T-helper 1 cell treated with Interleukin-12 subunit alpha and Interleukin-12 subunit beta and Interleukin-4 antibody, amounts not matched to agents 30 μg/mL and 1 μg/mL, for 36 hours (primary cell): Measurements from ENCODE around the gene HDAC9.

Experiments
- H3K27ac Mint-ChIP-seq: one replicate; pipeline ENCODE4 v1.8.0; 2021; ENCODE audit warnings: mild to moderate bottlenecking, mixed read lengths
- H3K27me3 Mint-ChIP-seq: one replicate; pipeline ENCODE4 v1.8.0; 2021; ENCODE audit warnings: low read depth, mixed read lengths
- H3K36me3 Mint-ChIP-seq: one replicate; pipeline ENCODE4 v1.8.0; 2021; ENCODE audit warnings: low read depth, mixed read lengths
- H3K4me1 Mint-ChIP-seq: one replicate; pipeline ENCODE4 v1.8.0; 2021; ENCODE audit warnings: low read depth, mixed read lengths
- H3K4me3 Mint-ChIP-seq: one replicate; pipeline ENCODE4 v1.8.0; 2021; ENCODE audit warnings: mild to moderate bottlenecking, moderate library complexity, mixed read lengths
- H3K9me3 Mint-ChIP-seq: one replicate; pipeline ENCODE4 v1.8.0; 2021; ENCODE audit warnings: mixed read lengths

Gene HDAC9

DNA sequence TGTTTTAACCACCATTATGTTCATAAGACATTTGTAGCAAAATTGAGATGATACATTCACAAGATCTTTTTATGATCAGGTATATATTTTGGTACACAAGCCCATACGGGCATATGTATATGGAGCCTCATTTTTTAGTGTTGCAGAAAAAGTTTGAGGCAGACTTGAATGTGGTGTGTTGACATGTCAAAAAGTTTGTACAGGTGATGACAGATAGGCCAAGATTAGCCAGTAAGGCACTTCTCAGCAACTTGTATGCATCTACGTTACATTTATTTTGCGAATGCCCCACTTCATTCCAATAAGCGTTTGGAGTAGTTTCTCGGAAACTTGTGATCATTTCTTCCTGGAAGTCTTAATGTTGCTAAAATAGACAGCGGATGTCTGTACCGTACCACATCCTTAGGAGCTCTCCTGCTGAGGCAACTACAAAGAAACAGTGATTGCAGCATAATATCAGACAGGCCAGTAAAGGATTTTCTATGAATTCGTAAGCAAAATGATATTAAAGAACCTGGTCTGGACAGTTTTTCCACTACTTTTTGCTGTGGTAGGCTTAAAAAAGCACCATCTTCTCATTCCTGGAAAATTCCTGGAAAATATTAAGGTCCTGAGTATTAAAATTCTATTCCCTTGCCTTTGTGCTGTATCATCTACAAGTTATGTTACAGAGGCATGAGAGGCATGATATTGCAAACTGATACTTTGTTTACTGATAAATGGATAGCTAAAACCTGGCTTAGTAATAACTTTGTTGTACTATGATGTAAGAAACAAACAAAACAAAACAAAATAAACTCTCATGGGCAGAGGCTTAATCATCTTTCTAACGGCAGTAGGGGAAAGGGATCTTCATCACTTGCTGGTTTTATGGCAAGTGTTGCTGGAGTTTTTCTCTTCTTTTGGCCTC is 153.6 kb downstream of the HDAC9 start:
- H3K36me3 Mint-ChIP-seq = no peaks in the 10 kb centered on the region
- H3K4me3 Mint-ChIP-seq = no peak overlapping the region
- no peaks in the 10 kb centered on the region for H3K27me3 Mint-ChIP-seq
- no peaks in the 10 kb centered on the region for H3K4me1 Mint-ChIP-seq
- H3K27ac Mint-ChIP-seq = peak overlapping the region; percentile 36
- H3K9me3 Mint-ChIP-seq = peaks cover 3% of the 10 kb centered on the region

DNA sequence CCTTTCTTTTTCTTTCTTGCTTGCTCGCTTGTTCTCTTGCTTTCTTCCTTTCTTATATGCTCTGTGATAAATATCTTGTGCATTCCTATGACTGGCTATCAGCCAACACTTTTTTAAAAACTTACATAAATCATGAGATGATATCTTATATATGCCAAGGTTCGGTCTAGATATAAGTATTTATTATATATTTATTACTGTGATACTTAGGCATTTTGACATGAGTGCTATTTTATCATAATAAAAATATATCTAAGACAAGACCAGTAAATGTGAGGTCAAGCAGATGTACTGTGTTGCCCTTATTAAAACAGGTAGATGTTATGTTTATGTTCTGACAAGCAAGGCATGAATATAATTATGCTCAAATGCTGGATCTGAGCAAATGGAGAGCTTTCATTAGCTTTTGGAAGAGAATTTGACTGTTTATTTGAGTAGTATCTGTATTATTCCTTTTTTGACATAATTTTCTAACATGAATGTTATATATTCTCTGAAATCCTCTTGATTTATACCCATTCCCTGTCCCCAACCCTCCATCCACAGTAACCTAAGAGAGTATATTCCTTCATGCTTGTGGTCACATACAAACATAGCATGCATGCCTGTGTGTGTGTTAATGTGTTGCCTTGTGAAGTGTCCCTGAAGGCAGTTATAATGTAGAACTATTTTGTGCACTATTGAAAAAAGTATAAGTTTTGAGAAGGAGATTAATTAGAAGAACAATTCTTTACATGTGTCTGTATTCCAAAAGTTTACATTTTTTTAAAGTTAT is 158.0 kb downstream of the HDAC9 start:
- Mint-ChIP-seq H3K27ac (no peak overlapping the region), H3K36me3 (no peaks in the 10 kb centered on the region), H3K4me3 (no peak overlapping the region), H3K4me1 (no peaks in the 10 kb centered on the region), H3K9me3 (peaks cover 2% of the 10 kb centered on the region), H3K27me3 (peaks cover 3% of the 10 kb centered on the region)

DNA sequence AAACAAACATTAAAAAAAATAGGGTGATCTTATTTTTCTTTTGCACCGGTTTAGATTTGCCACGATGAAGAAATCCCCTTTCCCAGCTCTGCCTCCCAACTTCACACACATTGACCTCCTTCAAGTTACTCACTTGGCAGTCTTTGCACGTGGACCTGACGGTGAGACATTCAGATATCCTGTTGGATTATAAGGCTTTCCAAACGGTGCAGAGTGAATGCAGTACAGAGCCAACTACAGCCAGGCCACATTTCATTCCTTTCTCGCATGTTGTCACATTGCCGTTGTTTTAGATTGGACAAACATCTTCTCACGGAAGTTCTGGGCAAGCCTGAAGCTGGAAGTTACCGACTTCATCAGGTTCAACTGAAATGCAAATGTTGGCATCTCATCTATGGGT is 159.2 kb downstream of the HDAC9 start:
- H3K4me1 Mint-ChIP-seq = no peaks in the 10 kb centered on the region
- no peaks in the 10 kb centered on the region for H3K36me3 Mint-ChIP-seq
- H3K9me3 Mint-ChIP-seq = peaks cover 2% of the 10 kb centered on the region
- no peak overlapping the region for H3K27ac Mint-ChIP-seq
- H3K4me3 Mint-ChIP-seq = no peak overlapping the region
- peaks cover 3% of the 10 kb centered on the region for H3K27me3 Mint-ChIP-seq

DNA sequence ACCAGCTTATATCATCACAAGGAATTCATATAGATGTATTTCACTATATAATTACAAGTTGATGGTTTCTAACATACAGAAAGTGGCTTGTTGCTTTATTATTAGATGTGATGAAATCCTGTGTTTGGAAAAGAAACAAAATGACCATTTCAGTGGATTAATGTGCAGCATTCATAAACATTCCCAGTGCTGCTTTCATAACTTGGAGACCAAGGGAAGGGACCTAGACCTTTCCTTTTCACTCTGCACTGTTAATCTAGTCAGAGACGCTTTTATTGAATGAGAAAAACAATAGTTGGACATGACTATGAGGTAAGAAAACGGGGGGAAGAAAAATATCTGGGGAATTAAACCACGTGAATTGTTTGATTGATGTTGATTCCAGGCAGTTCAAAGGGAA is 160.0 kb downstream of the HDAC9 start:
- no peaks in the 10 kb centered on the region for H3K4me1 Mint-ChIP-seq
- peaks cover 2% of the 10 kb centered on the region for H3K9me3 Mint-ChIP-seq
- no peak overlapping the region for H3K27ac Mint-ChIP-seq
- H3K4me3 Mint-ChIP-seq = no peak overlapping the region
- no peaks in the 10 kb centered on the region for H3K36me3 Mint-ChIP-seq
- H3K27me3 Mint-ChIP-seq = peaks cover 3% of the 10 kb centered on the region

DNA sequence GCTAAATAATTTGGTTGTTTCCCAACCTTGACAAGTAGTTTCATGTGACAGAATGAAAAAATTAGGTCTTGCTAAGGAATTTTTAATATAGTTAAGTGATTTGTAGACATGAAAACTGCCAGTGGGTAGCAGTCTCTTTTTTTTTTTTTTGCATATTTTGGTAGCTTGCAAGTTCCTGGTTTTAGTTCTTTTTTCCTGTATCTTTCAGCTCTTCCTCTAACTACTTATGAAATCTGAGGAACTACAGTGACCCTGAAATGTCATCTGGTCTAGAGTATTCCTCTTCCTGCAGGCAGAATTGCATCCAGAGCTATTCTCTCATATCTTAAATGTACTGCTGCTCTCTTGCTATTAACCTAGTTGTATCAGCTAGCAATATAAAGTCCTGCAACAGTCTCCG is 160.4 kb downstream of the HDAC9 start:
- no peak overlapping the region for H3K4me3 Mint-ChIP-seq
- H3K27me3 Mint-ChIP-seq = peaks cover 3% of the 10 kb centered on the region
- H3K4me1 Mint-ChIP-seq = no peaks in the 10 kb centered on the region
- peaks cover 2% of the 10 kb centered on the region for H3K9me3 Mint-ChIP-seq
- H3K27ac Mint-ChIP-seq = no peak overlapping the region
- no peaks in the 10 kb centered on the region for H3K36me3 Mint-ChIP-seq

DNA sequence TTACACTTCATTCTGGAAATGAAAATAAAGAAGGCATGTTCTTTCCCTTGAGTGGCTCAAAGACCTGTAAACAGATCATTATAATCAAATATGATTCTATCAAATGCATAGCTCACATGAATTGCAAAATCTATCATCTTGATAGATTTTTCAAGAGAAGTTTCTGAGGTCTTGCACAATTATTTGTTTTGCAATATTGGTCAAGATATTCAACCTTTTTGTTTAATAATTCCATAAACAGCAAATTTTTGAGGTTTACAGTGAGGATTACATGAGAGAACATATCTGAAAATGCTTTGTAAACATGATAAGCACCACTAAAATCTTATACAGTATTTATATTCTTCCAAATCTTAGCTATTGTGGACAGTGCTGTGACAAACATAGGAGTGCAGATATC is 160.8 kb downstream of the HDAC9 start:
- H3K27me3 Mint-ChIP-seq = peaks cover 3% of the 10 kb centered on the region
- no peaks in the 10 kb centered on the region for H3K4me1 Mint-ChIP-seq
- no peak overlapping the region for H3K4me3 Mint-ChIP-seq
- peaks cover 2% of the 10 kb centered on the region for H3K9me3 Mint-ChIP-seq
- no peaks in the 10 kb centered on the region for H3K36me3 Mint-ChIP-seq
- H3K27ac Mint-ChIP-seq = no peak overlapping the region

DNA sequence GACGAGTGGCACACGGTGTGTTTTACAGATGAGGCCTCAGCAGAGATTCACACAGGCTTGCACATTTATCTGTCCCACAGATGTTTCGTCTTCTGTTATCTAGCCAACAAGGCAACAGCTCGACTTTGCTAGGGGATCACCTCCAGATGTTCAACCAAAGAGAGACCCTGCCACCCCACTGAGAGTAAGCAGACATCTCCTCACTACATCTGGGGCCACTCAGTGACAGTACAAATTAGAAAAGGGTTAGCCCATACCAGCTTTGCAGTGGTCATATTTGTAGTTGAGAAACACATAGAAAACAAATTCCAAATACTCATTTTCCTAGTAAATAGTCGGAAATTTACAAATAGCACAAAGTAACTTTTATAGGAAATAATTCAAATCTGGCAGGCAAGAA is 164.2 kb downstream of the HDAC9 start:
- Mint-ChIP-seq H3K27ac (no peak overlapping the region), H3K27me3 (peaks cover 3% of the 10 kb centered on the region), H3K4me1 (no peaks in the 10 kb centered on the region), H3K4me3 (no peak overlapping the region), H3K9me3 (peaks cover 2% of the 10 kb centered on the region), H3K36me3 (no peaks in the 10 kb centered on the region)

DNA sequence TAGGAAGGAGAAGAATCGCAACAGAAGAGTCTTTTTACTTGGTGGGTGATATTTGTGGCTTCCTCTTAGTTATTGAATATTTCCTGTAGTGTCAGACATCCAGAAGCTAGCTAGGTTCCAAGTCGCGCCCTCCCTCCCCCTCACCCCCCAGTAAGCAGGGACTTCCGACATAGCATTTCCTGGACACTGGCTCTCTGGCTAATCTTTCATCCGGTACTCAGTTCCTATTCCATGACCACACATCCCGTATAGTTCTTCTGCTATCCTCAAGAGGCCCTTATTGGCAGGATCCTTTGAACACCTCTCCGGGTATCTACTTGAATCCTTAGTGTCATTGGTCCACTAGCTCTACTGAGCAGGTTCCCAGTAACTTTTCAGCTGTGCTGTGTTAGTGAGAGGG is 167.8 kb downstream of the HDAC9 start:
- no peaks in the 10 kb centered on the region for H3K9me3 Mint-ChIP-seq
- no peak overlapping the region for H3K4me3 Mint-ChIP-seq
- H3K4me1 Mint-ChIP-seq = peaks cover 4% of the 10 kb centered on the region
- H3K27ac Mint-ChIP-seq = no peak overlapping the region
- H3K27me3 Mint-ChIP-seq = no peaks in the 10 kb centered on the region
- H3K36me3 Mint-ChIP-seq = no peaks in the 10 kb centered on the region

DNA sequence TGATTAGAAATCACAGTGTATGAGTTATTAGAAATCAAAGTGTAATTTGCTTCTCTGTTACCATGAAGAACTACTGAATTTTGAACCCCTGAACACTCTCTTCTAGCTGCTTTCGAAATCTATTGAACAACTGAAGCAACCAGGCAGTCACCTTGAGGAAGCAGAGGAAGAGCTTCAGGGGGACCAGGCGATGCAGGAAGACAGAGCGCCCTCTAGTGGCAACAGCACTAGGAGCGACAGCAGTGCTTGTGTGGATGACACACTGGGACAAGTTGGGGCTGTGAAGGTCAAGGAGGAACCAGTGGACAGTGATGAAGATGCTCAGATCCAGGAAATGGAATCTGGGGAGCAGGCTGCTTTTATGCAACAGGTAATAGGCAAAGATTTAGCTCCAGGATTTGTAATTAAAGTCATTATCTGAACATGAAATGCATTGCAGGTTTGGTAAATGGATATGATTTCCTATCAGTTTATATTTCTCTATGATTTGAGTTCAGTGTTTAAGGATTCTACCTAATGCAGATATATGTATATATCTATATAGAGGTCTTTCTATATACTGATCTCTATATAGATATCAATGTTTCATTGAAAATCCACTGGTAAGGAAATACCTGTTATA is 170.7 kb downstream of the HDAC9 start:
- no peaks in the 10 kb centered on the region for H3K27me3 Mint-ChIP-seq
- no peaks in the 10 kb centered on the region for H3K36me3 Mint-ChIP-seq
- H3K4me1 Mint-ChIP-seq = peaks cover 4% of the 10 kb centered on the region
- no peaks in the 10 kb centered on the region for H3K9me3 Mint-ChIP-seq
- no peak overlapping the region for H3K4me3 Mint-ChIP-seq
- H3K27ac Mint-ChIP-seq = no peak overlapping the region

DNA sequence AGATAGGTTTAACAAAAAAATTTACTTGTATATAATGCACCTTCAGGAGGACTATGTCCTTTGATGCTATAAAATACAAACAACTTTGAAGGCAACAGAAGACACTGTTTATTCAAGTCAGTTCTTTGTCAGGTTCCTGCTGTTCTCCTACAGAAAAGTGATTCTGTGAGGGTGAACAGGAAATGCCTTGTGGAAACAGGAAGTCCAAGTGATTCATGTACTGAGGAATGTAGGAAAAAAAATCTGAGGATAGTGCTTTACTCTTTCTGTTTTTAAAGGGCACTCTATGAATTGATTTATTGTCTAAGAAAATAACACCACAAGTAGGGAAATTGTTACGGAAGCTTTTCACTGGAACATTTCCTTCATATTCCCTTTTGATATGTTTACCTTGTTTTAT is 171.9 kb downstream of the HDAC9 start:
- H3K4me3 Mint-ChIP-seq = no peak overlapping the region
- no peaks in the 10 kb centered on the region for H3K9me3 Mint-ChIP-seq
- no peaks in the 10 kb centered on the region for H3K36me3 Mint-ChIP-seq
- H3K4me1 Mint-ChIP-seq = peaks cover 4% of the 10 kb centered on the region
- H3K27ac Mint-ChIP-seq = no peak overlapping the region
- no peaks in the 10 kb centered on the region for H3K27me3 Mint-ChIP-seq

DNA sequence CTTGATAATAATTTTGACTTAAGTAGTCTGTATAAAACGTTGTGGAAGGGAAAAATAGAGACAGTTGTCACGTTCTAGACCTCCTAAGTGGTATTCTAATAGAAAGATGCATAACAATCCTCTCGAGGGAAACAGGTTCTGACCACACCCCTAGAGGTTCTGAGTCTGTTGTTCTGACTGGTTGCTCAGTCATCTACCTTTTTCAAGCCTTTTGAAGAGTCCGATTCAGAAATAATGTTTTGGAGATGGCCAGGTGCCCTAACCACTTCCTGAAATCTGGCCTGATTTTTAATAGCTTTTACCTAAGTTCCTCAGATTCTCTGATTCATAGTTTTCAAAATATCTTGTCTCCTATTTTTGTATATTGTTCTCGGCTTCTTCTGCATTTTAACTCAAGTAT is 175.6 kb downstream of the HDAC9 start:
- Mint-ChIP-seq H3K9me3 (no peaks in the 10 kb centered on the region), H3K36me3 (no peaks in the 10 kb centered on the region), H3K27ac (no peak overlapping the region), H3K27me3 (no peaks in the 10 kb centered on the region), H3K4me1 (peaks cover 1% of the 10 kb centered on the region), H3K4me3 (no peak overlapping the region)

DNA sequence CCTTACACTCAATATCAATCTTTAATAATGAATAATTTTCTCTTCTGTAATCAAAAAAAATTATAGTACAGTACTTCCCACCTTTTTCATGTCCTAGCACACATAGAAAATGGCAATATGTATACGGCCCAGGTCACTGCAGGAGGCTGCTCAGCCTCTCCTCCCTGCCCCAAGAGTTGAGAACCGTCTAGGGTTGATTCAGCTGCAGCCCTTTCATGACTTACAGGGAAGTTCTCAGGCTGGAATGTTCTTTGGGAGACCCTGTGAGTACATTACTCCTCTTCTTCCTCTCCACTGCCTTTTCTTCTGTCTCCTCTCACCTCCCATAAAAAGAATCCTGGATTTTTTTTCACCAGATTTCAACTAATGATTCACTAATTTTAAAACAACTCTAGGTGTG is 180.0 kb downstream of the HDAC9 start:
- no peaks in the 10 kb centered on the region for H3K4me1 Mint-ChIP-seq
- H3K36me3 Mint-ChIP-seq = no peaks in the 10 kb centered on the region
- H3K27ac Mint-ChIP-seq = no peak overlapping the region
- no peaks in the 10 kb centered on the region for H3K9me3 Mint-ChIP-seq
- no peaks in the 10 kb centered on the region for H3K27me3 Mint-ChIP-seq
- H3K4me3 Mint-ChIP-seq = no peak overlapping the region

DNA sequence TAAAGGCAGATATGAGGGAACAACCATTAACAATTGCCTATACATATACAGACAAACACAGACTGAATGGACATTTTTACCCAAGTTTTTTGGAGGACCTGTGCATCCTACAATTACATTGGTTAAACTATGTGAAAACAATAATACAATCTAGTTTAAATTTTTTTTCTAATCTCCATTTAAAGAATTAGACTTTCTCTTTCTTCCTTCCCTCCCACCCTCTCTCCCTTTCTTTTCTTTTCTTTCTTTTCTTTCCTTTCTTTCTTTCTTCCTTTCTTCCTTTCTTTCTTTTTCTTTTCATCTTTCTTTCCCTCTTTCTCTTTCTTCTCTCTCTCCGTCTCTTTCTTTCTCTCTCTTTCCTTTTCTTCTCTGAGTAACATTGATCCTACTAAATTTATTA is 183.7 kb downstream of the HDAC9 start:
- H3K4me3 Mint-ChIP-seq = no peak overlapping the region
- no peak overlapping the region for H3K27ac Mint-ChIP-seq
- no peaks in the 10 kb centered on the region for H3K27me3 Mint-ChIP-seq
- no peaks in the 10 kb centered on the region for H3K36me3 Mint-ChIP-seq
- no peaks in the 10 kb centered on the region for H3K4me1 Mint-ChIP-seq
- H3K9me3 Mint-ChIP-seq = no peaks in the 10 kb centered on the region

DNA sequence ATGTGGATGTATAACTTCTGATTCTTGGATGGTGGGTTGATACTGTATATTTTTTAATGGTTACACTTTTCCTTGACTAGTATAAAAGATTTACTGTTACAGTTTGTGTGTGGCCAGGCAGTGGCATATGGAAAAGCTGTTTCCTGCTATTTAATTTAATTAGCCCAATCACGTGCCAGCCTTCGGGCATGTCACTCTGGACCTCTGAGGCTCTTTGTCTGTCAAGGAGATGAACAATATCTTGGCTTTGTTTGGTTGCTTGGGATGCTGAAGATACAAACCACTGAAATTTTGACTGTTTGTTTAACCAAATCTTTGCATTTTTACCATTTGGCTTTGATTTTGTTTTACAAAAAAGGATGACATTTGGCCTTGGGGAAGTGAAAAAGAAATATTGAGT is 185.0 kb downstream of the HDAC9 start:
- Mint-ChIP-seq H3K27me3 (no peaks in the 10 kb centered on the region), H3K4me3 (no peak overlapping the region), H3K36me3 (peaks cover 2% of the 10 kb centered on the region), H3K4me1 (peaks cover 4% of the 10 kb centered on the region), H3K9me3 (no peaks in the 10 kb centered on the region), H3K27ac (no peak overlapping the region)

DNA sequence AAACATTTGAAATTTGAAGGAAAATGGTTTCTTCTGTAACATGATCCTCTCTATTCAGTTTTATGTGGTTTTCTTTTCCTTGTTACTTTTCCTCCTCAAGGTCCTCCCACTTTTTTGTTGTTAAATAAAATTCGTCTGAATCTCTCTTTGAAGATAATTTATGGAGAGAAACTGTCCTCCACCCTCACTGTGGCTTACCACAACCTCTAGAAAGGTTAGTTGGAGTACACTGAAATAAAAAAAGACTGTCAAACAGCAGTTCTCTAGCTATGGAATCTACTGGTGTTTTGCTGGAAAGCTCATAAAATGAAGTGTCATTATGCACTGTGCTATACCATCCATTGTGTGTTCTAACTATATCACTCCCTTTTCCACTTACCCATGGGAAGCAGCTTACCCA is 189.4 kb downstream of the HDAC9 start:
- Mint-ChIP-seq H3K27me3 (peaks cover 3% of the 10 kb centered on the region), H3K9me3 (no peaks in the 10 kb centered on the region), H3K27ac (no peak overlapping the region), H3K4me1 (peaks cover 4% of the 10 kb centered on the region), H3K4me3 (peak overlapping the region; percentile 1), H3K36me3 (peaks cover 2% of the 10 kb centered on the region)
